ENCODE measurements around the gene DOK6. TPM values are rescaled to one million over a fixed set of nuclear protein-coding genes. Genes with fewer than 3 reads are reported as not detected.

Gene DOK6
- total RNA-seq, 1 donor from 2014 or later: 0.67 TPM

DNA sequence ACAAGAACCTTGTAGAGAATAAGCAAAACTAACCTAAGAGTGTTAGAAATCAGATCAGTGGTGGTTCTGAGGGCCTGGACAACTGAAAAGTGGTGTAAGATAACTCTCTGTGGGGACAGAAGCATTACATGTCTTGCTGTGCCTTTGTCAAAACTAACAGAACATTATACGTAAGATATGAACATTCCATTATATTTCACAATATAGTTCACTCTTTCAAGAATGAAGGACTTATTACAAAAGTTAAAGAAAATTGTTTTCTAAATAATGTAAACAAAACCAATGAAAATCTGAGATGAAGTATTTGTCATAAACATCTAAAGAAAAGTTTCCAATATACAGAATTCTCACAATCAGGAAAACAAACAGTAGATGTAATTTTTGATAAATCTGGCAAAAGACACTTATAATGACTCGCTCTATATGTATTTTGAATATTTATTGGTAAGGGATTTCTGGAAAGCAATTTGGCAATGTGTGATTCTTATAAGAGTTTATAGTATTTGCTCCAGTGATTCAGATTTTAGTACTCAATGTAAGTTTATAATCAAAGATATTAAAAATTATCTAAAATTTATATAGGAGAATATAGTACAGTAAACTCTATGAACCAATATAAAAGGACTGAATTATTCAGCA is 288.6 kb downstream of the DOK6 start:
- no peaks in the 10 kb centered on the region for H3K36me3 ChIP-seq (ENCODE audit: control insufficient read depth, insufficient read depth, low read length)
- TF ChIP-seq, protein P1, sequence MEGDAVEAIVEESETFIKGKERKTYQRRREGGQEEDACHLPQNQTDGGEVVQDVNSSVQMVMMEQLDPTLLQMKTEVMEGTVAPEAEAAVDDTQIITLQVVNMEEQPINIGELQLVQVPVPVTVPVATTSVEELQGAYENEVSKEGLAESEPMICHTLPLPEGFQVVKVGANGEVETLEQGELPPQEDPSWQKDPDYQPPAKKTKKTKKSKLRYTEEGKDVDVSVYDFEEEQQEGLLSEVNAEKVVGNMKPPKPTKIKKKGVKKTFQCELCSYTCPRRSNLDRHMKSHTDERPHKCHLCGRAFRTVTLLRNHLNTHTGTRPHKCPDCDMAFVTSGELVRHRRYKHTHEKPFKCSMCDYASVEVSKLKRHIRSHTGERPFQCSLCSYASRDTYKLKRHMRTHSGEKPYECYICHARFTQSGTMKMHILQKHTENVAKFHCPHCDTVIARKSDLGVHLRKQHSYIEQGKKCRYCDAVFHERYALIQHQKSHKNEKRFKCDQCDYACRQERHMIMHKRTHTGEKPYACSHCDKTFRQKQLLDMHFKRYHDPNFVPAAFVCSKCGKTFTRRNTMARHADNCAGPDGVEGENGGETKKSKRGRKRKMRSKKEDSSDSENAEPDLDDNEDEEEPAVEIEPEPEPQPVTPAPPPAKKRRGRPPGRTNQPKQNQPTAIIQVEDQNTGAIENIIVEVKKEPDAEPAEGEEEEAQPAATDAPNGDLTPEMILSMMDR (IDR thresholded peaks at IDR 0.05; ENCODE audit: insufficient read depth, low read length, poor library complexity, severe bottlenecking): no peak
- no peaks in the 10 kb centered on the region for H3K27me3 ChIP-seq (ENCODE audit: control insufficient read depth, insufficient read depth, low read length)
- DNase-seq (ENCODE audit: low read depth): no peak
- no peak overlapping the region for H3K4me3 ChIP-seq (ENCODE audit: low read depth, low read length)

DNA sequence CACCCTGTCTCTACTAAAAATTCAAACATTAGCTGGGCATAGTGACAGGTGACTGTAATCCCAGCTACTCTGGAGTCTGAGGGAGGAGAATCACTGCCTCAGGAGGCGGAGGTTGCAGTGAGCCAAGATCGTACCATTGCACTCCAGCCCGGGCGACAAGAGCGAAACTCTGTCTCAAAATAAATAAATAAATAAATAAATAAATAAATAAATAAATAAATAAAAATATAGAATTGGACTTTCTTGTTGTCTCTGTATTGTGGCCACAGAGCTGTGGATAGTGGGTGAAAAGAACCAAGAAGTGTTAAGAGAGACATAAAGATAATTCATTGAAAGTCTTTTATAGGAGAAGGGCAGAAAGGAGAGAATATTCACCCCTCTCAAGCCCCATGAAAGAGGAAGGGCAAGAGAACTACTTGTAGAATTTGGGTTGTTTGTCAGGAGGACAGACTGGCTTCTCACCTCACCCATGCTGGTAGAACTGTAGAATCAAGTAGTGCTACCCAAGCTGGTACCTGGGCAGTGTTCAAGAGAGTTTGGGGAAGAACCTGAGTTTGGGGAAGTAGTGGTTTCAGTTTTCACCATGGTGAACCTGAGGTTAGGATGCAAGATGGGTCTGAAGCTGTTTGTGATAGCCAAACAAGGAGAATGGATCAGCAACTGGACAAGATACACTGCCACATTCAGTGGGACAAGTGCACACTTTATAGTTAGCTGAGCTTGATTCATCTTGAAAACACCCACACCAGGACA is 290.5 kb downstream of the DOK6 start:
- no peak overlapping the region for H3K4me3 ChIP-seq (ENCODE audit: low read depth, low read length)
- TF ChIP-seq, protein P1 (IDR thresholded peaks at IDR 0.05; ENCODE audit: insufficient read depth, low read length, poor library complexity, severe bottlenecking): no peak
- H3K27me3 ChIP-seq (ENCODE audit: control insufficient read depth, insufficient read depth, low read length): no peaks in the 10 kb centered on the region

DNA sequence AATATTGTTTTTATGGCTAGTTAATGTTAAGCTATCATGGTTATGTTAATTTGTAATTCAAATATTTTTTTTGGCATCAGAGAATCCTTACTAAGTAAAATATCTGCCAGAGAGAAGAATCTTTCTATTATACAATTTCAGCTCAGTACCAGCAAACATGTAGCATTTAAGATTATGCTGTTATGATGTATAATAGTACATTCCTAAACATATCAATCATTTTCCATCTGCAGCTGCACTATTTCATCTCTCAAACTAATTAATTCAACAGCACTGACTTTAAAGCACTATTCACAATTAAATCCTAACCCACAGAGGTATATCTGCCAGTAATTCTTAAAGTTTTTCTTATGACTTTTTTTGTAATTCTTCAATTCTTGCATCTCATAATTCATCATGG is 296.4 kb downstream of the DOK6 start:
- no peaks in the 10 kb centered on the region for H3K36me3 ChIP-seq (ENCODE audit: control insufficient read depth, insufficient read depth, low read length)
- H3K27me3 ChIP-seq (ENCODE audit: control insufficient read depth, insufficient read depth, low read length): no peaks in the 10 kb centered on the region
- TF ChIP-seq, protein P1 (IDR thresholded peaks at IDR 0.05; ENCODE audit: insufficient read depth, low read length, poor library complexity, severe bottlenecking): no peak
- no peak overlapping the region for H3K4me3 ChIP-seq (ENCODE audit: low read depth, low read length)
- no peak for DNase-seq (ENCODE audit: low read depth)

More for the DNA sequence above, 290.5 kb downstream of the DOK6 start:
- no peak for DNase-seq (ENCODE audit: low read depth)
- H3K36me3 ChIP-seq (ENCODE audit: control insufficient read depth, insufficient read depth, low read length): no peaks in the 10 kb centered on the region

DNA sequence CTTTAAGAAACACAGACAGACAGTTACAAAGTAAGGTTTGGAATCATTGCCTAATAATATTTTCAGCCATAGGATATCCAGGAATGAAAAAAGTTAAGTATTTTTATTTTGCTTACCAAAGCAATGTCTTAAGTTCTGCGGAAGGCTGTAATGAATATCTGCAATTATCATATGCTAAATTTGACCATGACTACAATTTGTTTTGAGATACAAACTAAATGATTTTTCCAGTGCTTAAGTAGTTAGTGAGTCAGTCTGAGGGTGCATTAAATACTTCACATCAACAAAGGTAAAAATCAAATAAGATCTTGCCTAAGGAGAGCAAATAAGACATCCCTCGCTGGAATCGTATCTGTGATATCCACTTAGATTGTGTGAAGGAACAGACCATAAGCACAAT is 297.0 kb downstream of the DOK6 start:
- no peak for DNase-seq (ENCODE audit: low read depth)
- Histone ChIP-seq H3K27me3 (ENCODE audit: control insufficient read depth, insufficient read depth, low read length) (no peaks in the 10 kb centered on the region), H3K4me3 (ENCODE audit: low read depth, low read length) (no peak overlapping the region), H3K36me3 (ENCODE audit: control insufficient read depth, insufficient read depth, low read length) (no peaks in the 10 kb centered on the region)
- TF ChIP-seq, protein P1 (IDR thresholded peaks at IDR 0.05; ENCODE audit: insufficient read depth, low read length, poor library complexity, severe bottlenecking): no peak

DNA sequence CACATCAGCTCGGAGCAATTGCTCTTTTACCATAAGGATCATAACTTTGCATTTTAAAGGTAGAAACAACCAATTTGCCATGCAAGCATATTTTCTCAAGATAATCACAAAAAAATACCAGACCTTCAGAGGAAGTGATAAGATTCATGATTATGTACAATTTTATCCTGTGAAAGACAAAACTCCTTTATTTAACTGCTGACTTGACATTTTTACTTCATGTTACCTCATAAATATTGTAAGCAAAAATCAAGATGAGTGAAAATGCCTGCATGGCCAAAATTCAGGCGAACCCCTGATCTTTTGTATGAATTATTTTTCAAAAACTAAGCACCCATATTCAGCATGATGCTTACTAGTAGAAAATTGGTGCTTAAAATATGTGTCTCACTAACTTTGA is 300.6 kb downstream of the DOK6 start:
- TF ChIP-seq, protein P1 (IDR thresholded peaks at IDR 0.05; ENCODE audit: insufficient read depth, low read length, poor library complexity, severe bottlenecking): no peak
- H3K4me3 ChIP-seq (ENCODE audit: low read depth, low read length): no peak overlapping the region
- no peaks in the 10 kb centered on the region for H3K36me3 ChIP-seq (ENCODE audit: control insufficient read depth, insufficient read depth, low read length)
- DNase-seq (ENCODE audit: low read depth): no peak
- no peaks in the 10 kb centered on the region for H3K27me3 ChIP-seq (ENCODE audit: control insufficient read depth, insufficient read depth, low read length)

Measured in kidney epithelial cell (primary cell).